GM19328 (cell line): Measurements from ENCODE around the gene PRKCA.

Experiments used
- ATAC-seq: cut with Tn5 transposase; IDR thresholded peaks from one replicate; pipeline ENCODE4 v1.9.1; 2021; ENCODE audit warnings: mild to moderate bottlenecking, moderate library complexity; ENCODE audit not compliant: unreplicated experiment

The PRKCA gene

DNA sequence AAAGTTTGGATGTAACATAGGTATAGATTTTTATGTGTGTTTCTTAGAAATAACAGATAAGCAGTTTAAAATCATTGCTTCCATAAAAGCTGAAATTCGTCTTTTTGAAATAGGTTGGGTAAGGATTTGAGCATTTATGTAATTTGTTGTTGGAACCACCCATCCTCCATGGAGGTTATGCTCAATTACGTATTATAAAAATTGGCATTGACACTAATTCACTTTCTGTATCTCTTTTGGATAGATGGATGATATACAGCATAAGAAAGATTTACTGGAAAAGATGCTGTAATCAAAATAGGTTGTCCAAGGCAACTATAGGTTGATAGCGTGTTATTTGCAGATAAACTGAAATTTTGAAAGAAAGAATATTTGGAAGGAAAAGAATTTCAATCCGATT, 105.5 kb downstream of the PRKCA start:
- no peak for ATAC-seq

DNA sequence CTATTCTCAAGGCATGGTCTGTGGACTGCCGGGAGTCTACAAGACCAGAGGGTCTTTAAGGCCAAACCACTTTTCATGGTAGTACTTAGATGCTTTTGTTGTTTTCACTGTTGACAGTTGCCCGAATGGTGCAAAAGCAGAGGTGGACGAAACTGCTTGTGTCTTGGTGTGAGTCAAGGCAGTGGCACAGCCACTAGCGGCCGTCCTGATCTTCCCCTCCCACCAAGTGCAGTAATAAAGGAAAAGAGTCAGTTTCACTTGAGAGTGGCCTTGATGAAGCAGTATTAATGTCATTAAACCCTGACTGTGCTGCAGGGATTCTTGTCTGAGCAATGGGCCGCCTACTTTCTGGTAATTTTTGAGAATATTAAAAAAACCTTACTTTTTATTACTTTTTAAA, 109.1 kb downstream of the PRKCA start:
- ATAC-seq: no peak

DNA sequence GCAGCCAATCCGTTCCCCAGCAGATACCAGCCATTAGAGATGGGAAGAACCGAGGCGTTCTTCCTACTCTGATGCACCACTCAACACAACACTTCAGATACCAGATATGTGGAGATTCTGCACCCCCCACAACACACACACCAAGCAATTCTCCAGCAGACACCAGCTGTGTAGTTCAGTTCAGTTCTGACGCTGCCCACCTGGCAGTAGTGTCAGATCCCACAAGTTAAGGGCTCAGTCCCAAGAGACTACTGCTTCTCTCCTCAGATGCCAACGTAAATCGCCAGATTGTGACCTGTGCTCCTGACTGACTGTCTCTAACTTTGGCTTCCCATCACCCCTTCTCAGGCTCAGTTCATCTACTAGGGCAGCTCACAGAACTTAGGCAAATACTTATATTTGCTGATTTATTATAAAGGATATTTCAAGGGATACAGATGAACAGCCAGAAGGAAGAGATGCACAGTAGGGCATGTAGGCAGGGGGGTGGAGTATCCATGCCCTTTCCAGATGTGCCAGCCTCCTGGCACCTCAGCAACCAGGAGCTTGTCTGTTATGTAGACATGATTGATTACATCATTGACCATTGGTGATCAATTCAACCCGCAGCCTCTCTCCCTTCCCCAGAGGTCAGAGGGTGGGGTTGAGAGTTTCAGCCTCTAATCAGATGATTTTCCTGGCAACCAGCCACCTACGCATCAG, 110.6 kb downstream of the PRKCA start:
- no peak for ATAC-seq

DNA sequence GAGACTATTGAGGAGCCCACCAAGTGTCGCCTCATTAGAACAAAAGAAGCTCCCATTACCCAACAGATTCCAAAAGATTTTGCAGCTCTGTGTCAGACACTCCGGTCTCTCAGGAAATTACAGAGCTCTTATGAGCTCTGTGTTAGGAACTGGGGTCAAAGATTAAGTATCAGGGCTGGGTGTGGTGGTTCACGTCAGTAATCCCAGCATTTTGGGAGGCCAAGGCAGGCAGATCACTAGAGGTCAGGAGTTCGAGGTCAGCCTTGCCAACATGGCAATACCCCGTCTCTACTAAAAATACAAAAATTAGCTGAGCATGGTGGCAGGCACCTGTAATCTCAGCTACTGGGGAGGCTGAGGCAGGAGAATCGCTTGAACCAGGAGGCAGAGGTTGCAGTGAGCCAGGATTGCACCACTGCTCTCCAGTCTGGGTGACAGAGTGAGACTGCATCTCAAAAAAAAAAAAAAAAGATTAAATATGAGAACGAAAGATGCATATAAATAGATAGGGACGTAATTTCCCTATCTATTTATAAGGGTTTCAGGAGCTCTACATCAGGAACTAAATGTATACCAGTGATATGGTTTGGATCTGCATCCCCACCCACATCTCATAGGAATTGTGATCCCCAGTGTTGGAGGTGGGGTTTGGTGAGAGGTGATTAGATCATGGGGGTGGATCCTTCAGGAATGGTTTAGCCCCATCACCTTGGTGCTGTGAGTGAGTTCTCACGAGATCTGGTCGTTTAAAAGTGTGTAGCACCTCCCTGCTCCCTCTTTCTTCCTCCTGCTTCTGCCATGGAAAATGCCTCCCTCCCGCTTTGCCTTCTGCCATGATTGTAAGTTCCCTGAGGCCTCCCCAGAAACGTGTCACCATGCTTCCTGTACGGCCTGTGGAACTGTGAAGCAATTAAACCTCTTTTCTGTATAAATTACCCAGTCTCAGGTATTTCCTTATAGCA, 111.4 kb downstream of the PRKCA start:
- no peak for ATAC-seq

DNA sequence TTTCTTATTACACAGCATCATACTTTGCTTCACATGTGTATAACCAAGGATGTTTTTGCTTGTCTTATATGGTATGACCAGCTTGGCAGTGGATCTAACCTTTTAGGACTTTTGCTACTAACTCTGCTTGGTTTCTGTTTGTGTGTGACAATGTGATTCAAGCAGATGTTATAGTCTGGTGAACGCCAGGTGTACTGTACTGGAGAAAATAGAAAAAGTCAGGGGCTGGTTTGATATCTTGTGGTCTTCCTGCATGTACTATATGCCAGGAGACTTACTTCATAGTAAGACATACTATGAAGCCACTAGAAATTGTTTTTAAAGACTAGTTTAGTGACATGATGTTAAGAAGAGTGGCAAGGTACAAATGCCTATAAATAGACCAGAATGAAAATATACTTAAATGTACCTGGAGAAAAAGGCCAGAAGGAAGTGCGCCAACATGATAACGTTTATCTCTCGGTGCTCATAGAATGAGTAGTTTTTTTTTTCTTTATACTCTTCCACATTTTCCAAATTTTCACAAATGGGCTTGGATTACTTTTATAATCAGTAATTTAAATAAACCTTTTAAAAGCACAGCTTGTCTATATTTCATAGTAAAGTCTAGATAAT, 112.3 kb downstream of the PRKCA start:
- ATAC-seq: no peak

DNA sequence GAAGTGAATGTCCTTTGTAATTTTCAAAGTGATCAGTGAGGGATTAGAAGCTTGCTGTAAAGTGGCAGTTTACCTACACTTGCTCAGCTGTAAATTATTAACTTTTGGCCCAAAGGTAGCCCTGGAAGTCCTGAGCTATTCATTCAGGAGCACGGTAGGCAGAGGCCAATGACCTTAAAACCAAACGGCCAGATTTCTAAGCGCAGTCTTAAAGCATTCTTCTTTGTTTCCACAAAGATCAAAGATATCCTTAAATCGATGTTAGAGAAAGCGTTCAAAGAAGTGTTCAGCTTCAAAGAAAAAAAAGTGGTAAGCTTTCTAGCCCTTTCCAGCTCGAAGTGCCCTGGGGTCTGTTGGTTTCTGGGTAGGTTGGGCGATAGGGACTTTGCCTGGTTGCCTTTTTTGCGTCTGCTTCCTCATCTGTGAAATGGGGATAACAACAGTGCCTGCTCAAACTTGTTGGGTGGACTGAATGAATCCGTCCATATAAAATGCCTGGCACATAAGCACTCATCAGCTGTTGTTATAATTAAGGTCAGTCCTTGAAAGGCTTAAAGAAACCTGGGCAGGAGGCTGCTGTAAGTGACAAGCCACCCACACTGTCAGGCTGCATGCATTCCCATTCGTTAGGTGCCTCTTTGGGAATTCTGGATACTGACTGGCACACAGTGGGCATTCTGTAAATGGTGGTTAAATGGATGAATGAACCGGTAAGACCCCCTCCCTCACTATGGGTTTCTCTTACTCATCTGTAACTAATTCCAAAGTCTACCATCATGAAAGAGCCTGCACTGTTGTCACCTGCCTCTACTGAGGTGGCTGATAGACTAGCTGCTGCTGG, 113.2 kb downstream of the PRKCA start:
- no peak for ATAC-seq

DNA sequence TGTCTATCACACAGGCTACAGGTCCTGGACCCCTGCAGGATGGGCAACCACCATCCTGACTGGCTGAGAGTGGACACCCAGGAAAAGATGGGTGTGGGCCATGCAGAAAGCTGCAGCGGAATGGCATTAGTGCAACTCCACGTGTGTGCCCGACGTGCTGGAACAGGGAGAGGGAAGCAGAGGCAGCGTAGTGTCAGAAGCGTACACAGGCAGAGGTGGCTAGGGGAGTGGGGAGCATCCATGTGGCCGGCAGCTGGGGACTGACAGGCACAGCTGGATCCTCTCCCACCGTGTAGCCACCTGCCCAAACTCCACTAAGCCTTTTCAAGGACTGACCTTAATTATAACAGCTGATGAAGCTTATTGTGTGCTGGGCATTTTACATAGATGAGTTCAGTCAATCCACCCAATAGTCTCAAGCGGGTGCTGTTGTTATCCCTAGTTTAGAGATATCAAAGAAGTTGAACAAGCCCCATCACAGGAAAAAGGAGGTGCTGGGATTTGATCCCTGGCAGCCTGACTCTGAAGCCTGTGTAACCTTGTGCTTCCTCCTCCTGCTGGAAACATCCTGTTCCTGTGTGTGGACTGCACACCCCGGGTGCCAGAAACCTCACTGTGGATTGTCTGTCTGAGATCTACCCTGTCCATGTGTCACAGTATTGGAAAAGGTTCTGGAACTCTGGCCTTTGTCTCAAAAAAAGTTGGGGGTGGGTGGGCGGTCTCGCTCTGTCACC, 114.0 kb downstream of the PRKCA start:
- no peak for ATAC-seq

DNA sequence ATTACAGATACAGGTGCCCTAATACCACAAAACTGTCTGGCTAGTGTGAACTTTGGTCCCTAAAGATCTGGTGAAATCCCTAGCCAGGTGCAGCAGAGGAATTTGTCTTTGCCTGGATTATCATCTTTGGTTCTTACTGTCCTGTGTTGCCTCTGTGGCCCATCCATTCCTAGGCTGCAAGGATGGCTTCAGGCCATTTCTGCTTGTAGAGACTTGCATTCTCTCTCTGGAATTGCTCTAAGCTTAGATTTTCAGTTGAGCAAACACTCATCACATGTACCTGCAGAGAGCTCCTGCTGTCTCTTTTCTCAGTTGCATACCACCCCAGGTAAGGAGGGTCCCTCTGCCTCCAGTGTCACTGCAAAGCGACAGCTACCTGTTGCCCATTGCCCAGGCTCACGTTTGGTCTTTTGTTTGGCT, 114.9 kb downstream of the PRKCA start:
- ATAC-seq: no peak

DNA sequence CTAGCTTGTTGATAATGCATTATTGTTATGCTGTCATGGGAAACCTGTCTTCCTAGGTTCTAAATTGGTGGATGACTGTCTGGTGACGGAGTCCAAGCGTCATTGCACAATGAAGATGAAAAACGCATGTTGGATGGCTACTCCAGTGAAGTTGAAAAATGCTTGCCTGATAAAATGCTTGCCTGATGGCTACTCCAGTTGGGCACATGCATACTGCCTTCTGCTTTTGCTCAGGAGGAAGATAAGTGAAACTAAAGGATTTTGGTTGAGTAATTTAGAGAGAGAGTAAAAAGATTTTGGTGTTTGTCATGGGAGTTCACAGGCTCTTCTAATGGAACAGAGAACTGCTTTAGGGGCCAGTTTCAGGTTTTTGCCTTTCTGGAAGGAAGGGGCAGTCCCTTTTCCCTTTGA, 118.6 kb downstream of the PRKCA start:
- ATAC-seq: no peak

DNA sequence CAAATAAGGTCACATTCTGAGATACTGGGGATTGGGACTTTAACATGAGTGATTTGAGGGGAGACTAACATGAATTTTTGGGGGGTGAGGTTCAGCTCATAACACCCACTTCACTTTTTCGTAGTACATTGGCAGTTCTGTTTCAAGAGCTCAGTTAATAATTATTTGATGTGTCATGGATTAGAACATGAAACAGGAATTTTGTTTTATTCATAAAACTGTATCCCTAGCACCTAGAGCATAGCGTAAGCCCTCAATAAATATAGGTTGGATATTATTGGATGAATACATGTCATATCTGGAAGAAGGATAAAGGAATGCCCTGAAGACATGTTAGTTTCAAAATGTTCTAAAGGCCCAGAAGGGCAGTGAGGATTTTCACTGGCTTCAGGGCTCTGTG, 119.8 kb downstream of the PRKCA start:
- ATAC-seq: no peak

DNA sequence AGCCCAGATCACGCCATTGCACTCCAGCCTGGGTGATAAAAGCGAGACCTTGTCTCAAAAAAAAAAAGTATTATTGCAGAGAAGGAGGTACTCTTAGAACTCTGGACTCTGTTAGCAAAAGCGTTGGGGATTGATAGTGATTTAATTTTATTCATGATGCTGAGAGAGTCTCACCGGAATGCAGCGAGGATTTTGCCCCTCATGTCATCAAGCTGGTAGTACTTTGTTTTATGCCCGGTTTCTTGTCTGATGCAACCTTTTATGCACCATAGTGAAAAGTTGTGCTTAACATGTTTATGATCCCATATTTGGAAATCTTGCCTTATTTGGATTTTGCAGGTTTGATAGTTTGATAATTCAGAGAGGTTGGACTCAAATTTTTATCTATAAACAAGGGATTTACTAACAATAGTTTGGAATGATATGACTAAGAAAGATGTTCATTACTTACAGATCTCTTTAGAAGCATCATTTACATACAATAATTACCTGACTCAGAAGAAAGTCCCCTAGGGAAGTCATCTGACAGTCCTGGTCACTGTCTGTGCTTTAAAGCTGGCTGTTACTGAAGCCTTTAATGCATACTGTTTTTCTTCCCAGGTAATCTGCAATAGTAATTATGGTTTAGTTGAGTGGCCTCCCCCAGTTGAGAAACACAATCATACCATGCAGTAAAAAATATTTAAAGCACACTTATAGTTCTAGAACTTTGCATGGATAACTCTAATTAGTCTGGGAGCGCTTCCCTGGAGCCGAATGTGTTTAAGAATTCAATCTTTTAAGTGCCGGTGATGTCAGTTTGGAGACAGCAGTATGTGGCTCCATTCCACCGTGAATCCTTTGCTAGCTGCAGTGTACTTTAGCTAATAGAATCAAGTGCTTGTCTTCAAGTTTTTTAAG, 120.9 kb downstream of the PRKCA start:
- ATAC-seq: no peak

DNA sequence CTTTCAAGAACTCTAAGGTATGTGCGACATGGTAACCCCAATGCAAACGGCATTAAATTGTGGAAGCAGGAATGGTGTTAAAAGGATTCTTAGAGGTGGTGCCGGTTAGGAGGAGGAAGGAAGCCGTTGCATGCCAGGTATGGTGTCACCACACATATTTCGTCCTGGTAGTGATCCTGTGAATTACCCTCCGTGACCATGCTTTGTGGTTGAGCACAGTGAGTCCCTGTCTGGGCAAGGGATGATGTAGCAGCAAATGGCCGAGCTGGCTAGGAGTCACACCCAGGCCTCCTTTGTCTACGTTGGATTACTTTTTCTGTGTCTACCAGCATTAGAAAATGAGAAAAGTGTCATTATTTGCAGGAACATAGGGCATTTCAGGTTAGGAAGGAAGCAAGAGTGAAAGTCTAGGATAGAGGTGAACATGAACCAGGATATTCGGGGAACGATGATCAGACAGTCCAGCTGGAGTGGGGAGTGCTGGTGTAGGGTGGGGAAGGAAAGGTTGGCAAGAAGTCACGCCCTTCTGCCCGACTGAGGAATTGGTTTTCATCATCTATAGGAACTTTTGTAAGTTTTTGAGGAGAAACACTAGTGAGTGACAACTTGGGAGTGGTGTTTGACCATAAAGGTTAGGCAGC, 123.5 kb downstream of the PRKCA start:
- no peak for ATAC-seq

DNA sequence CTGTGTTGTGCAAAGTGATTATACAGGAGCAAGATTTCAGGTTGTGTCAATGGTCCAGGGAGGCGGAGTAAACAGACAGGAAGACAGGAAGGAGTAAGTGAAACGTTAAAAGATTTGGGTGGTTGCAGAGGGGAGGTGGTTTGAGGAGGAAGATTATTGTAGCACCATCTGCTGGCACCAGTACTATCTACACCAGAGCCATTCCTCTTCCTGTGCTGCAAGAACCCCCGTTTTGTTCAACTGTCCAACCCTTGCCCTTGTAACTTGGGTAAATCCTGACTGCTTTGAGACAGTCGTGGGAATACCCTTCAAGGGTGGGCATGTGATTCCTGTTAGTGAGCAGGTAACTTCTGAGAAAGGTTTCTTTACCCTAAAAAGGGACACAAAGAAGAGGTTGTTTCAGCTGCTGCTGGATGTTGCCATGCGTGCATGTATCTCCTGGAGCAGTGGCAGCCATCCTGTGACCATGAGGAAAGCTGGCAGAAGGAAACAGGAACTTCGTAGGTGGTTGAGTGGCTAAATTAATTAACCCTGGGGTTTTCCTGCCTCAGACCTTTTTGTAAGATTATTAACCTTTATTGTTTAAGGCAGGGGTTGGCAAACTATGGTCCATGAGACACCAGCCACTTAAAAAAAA, 124.1 kb downstream of the PRKCA start:
- no peak for ATAC-seq

DNA sequence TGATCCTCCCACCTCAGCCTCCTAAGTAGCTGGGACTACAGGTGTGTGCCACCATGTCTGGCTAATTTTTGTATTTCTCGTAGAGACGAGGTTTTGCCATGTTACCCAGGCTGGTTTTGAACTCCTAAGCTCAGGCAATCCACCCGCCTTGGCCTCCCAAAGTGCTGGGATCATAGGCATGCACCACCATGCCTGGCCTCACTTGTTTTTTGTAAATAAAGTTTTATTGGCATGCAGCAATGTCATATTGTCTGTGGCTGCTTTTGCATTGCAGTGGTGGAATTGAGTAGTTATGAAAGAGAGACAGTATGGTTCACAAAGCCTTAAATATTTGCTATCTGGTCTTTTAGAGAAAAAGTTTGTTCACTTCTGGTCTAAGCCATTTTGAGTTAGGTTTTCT, 124.7 kb downstream of the PRKCA start:
- no peak for ATAC-seq

DNA sequence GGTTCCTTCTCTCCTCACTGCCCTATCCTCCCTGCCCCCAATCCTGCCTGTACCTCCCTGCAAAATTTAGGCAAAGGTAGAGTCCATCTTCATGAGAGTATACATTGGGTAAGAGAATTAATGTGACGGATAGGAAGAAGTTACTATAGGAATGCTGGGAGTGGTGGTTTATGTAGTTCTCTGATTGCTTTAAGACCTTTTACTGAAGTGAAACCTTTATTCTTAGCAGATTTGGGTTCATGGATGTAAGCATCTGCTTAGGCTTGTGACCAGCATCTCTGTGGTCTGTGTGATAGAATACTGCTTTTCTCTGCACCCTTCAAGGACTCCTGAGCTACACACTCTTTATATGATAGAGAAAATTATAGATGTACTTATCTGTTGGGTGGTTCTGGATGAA, 127.3 kb downstream of the PRKCA start:
- ATAC-seq: no peak

DNA sequence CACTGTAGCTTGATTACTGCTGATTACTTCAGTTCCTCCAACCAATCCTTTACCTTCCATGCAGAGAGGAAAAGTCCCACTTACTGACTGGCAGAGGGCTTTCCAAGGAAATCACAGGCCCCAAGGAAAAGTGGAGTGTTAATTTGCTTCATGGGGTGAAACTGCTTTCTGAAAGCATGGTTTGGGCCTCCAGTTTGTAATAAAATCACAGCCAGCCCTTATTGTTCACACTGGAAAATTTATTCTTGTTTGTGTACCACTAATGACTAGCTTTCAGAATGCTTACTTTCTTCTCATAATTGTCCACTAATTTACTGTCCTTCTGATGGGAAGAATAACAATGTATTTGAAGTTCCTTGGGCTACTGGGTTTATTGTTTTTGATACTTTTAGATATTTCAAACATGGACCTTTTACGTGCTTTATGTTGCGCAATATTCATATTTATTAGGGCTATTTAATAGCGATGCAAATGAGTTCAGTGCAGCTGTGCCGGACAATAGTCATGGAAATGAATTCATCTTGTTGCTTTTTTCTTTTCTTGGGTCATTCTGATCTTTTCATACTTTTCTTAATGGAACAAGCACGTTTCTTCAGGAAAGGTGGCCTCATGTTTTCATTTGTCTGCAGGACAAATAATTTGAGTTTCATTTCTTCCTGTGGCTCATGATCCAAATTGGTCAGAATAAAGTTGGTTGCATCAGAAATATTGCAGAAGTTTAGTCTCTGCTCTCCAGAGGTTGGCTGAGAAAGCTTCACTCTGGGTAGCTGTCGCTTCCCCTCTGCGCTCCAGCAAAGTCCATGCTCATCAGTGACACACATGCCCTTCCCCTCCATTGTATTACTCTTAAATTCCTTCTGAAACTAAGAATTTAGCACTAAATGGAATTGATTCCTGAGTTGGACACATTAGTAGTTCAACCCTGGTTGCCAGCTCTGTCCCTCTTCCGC, 128.7 kb downstream of the PRKCA start:
- ATAC-seq: no peak

DNA sequence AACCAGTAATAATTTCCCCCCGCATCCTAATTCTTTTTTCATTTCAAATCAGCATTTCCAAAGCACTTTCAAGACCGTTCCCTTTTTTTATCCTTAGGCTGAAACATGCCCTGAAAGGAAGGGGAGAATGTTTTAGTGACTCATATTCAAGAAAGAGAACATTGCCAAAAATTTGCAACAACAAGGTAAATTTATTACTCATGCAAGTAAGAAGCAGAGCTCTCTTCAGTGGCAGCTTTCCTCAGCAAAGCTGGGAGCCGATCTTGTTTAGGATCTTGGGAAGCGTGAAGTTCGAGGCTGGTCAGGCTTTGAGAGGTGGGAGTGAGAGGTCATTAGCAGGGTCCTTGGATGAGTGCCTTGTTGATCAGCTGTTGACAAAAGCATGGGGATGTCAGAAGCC, 129.5 kb downstream of the PRKCA start:
- no peak for ATAC-seq
